GM18505 (cell line): ENCODE results near the gene SLC1A1.
A peak's percentile ranks its signal among the peaks of the same experiment; 100 is the strongest.

Source experiments
- ATAC-seq: cut with Tn5 transposase; IDR thresholded peaks from one replicate; pipeline ENCODE4 v1.9.1; 2021; ENCODE audit not compliant: unreplicated experiment
- POLR2A ChIP-seq: IDR thresholded peaks from 4 replicates; pipeline ENCODE4 v1.6.1; 2011; ENCODE audit warnings: borderline replicate concordance; ENCODE audit not compliant: insufficient read depth, insufficient read length; ENCODE audit errors: extremely low read depth

SLC1A1 gene

DNA sequence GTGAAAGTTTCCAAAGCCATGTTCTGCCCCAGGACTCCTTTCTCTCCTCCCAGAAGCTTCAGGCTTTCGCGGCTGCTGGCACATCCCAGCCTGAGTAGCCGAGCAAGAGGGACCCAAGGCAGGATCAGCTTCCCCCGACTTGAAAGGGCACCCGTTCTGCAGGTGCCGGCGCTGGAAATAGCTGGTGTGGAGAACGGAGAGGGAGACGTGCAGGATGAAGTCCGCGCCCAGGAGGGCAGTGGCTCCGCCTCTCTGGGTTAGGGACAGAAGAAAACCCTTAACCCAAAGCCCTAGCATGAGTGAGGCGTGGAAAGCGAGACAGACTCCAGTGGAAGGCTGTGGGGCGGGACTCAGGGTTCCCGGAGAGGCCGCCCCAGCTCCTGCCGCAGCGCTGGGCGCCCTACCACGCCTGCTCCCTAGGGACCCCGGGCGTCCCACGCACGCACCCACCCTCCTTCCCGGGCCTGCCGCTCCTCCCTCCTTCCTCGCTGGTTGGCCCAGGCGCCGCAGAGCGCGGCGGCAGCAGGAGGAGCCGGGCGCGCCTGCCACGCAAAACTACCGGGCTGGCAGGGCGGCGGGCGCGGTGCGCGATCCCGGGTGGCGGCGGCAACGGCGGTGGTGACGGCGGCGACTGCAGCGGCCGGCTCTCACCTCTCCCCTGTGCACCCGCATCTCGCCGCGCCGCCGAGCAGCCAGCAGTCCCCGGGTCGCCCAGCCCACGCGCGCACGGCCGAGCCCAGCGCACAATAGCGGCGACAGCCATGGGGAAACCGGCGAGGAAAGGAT, at the start of gene SLC1A1:
TSS of gene SLC1A1 (plus strand) at position 550 of the 786 bp plus-strand sequence. CDS start at position 762, 212 bp downstream.
- ATAC-seq = peak; percentile 76
- peak; percentile 76 for TF ChIP-seq POLR2A

DNA sequence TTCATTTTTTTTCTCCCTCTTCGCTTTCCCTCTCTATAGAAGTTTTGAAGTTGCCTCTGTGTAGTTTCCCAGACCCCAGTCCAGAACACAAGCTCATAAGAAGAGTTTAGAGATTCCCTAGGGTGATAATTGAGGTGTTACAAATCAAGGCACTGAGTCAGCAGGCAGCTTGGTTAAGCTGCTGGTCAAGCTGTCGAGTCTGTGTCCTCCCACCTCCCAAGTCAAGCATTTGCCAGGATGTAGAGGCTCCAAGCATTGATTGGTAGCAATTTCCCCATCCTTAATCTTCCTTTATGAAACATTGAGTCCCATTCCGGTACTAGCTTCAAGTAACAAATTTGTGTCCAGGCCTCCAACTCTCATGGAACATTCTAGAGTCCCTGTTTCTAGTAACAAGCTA, 47.5 kb upstream of the SLC1A1 start:
- ATAC-seq = no peak
- TF ChIP-seq POLR2A = no peak

DNA sequence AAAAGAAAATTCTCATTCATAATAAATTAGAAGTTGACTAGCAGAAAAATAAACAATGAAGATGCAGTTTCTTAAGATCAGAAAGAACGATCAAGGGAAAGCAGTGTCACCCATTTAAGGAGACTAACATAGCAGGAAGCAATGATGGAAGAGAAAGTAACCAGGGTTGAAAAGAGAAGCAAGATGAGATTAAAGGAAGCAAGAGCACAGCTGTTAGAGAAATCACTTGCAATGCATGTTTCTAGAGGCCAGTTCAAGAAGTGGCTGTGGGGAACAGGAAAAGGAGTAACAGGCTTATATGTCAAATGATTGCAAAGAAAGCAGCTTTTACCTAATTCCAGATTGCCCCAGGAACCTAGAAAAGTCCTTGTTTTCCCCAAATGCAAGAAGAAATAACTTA, 46.8 kb upstream of the SLC1A1 start:
- no peak for TF ChIP-seq POLR2A

DNA sequence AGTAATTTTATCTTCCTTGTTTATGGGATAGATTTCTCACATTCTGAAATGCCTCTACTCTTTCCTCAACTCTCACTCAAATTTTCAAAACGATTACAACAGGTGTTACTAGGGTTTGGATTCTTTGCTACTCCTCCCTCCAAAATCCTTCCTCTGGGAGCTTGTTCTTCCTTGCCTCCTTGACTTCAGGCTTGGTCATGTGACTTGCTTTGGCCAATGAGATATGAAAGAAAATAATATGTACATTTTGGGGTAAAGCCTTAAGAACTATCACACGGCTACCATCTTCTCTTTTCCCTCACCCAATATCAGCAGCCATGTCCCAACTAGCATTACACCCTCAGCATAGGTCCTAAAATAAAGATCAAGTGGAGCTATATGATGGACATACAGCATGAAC, 28.8 kb upstream of the SLC1A1 start:
- no peak for TF ChIP-seq POLR2A
- ATAC-seq = no peak

More for the DNA sequence above, 46.8 kb upstream of the SLC1A1 start:
- ATAC-seq = no peak

DNA sequence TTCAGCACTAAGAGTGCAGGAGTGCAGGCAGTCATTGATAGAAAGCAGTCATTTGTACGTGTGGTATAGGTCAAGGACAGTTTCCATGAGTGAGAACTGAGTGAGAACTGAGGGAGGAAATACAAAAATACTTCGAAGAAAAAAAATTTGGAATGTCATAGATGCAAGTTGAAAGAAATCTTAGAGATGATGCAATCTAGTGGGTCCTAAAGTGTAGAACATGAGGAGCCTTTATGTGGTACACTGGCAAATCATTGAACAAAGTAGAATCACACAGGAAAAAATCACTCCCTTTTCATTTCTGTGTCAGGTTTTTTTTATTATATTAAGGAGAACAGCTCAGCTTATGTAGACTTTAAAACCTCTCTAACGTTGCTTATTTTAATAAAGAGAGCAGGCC, 26.4 kb upstream of the SLC1A1 start:
- TF ChIP-seq POLR2A = no peak
- ATAC-seq = no peak

DNA sequence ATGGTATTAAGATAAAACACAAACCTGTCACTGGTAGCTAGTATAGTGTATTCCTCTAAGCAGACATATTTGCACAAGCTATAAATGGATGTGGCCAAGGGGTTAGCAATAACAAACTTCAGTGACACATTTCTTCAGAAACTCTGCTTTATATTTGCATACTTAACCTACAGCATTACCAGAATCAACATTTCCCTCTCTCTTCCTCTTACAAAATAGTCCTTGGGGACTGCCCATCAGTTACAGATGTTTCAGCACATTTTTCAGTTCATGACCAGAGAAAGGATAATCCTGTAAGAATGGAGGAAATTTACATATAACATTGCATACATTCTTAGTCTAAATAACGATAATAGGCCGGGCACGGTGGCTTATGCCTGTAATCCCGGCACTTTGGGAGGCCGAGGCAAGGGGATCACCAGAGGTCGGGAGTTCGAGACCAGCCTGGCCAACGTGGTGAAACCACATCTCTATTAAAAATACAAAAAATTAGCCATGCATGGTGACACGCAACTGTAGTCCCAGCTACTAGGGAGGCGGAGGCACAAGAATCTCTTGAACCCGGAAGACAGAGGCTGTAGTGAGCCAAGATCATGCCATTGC, 25.3 kb upstream of the SLC1A1 start:
- no peak for TF ChIP-seq POLR2A
- ATAC-seq = peak; percentile 95

DNA sequence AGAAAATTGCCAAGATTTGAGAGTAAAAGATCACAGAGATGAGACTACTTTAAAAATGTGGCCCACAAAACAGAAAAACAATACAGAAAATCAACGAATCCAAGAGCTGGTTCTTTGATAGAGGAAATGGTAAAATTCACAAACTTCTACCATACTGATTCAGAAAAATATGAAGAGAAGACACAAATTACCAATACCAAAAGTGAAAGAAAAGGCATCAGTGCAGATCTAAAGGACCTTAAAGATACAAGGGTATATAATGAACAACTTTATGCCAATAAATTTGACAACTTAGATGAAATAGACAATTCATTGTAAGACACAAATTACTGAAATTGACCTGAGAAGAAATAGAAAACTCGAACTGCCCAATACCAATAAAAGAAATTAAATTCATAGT, 24.4 kb upstream of the SLC1A1 start:
- no peak for ATAC-seq
- TF ChIP-seq POLR2A = no peak

DNA sequence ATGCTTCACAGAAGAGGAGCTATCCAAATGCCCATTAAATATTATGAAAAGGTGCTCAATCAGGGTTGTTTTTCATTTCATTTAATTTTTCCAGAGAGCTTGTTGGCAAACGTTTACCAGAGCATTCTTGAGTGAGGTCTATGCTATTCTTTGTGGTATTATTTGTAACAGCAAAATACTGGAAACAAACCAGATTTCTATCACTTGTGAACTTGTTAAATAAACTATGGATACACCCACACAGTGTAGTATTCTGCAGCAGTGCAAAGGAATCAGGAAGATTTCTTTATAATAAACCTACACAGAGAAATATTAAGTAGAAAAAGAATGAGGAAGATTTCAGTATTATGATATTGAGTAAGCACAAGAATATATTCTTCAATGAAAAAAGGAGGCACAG, 15.0 kb upstream of the SLC1A1 start:
- TF ChIP-seq POLR2A = no peak
- ATAC-seq = no peak

DNA sequence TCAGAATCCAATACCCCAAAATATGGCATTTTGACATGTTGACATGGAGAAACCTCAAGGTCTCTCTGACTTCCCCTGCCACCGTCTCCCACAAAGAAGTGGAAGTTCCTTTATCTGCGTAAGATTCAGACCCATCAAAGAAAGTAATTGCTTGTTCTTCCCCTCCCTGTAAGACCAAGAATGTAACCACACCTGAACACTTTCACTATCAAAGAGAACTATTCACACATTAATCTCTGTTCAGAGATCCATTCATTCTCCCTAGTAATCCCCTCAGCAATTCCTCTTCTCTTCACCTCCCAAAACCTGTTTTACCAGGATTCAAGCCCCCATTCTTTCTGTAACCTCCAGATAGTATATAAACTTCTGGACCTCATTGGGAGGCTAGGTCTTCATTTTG, 4.1 kb upstream of the SLC1A1 start:
- no peak for ATAC-seq
- no peak for TF ChIP-seq POLR2A

DNA sequence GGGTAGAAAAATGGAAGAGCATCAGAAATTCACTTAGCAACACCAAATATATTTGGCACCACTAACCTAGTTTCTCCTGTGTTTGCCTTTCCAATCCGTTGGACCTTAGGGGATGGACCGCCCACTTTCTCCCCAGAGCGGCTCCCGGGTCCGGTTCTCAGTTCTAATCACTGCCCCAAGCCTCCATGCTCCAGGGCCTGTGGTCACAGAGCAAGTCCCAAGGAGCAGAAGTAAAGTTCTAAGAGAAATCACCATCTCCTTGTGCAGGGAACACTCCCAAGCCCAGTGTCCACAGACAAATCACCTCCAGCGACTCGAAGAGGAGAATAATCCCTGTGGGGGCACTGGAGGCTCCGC, 728 bp upstream of the SLC1A1 start:
- peak; percentile 1 for ATAC-seq
- no peak for TF ChIP-seq POLR2A

DNA sequence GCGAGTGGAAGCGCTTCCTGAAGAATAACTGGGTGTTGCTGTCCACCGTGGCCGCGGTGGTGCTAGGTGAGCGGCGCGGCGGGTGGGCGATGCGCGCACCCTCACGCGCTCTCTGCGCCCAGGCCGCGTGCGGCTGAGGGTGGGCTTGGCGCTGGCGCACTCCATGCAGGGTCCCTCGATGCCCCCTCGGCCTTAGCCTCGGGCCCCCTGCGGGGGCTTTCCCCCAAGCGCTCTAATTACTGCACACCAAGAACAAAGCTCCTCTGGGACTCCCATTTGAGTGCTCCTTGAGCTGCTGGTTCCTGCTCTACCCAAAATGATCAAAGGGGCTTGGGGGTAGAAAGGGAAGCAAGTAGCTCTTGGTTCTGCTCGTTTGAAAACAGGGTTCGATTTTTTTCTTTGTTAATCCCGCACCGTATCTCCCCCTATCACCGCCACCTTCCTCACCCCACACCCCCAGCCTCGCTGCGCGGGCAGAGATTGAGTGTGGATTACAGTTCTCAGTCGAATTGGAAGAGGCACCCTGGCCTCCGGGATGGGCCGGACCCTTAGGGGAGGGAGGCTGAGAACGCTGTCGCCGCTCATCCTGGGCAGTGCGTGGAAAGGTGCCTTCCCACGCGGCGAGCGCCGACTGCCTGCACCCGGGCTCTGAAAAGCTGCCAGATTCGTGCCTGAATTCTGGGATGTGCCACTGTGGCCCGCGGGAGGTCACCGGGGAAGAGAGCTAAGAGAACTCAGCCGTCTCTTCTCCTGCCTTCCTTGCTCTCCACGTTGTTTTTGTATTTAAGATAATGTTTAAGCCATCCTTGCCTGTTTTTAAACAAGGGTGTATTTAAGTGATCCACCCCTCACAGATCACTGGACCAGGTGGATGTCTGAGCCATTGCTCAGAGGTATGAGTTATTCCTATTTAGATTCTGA, 697 bp downstream of the SLC1A1 start:
- no peak for ATAC-seq
- no peak for TF ChIP-seq POLR2A

DNA sequence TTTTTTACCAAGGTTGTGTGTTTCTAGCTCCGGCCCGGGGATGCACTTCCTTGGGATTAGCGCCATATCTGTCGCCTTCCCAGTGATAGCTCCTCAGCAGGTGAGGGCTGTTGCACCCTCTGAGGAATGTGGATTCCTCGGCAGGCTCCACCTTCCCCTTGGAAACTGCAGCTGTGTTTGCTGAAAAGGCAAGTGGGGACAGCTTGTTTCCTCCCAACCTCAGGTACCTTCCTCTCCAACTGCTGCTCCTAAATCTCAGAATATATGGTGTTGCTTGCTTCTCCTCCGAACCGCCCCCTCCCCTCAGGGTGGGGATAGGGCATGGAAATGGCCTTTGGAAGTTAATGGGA, 1.3 kb downstream of the SLC1A1 start:
- ATAC-seq = no peak
- no peak for TF ChIP-seq POLR2A

DNA sequence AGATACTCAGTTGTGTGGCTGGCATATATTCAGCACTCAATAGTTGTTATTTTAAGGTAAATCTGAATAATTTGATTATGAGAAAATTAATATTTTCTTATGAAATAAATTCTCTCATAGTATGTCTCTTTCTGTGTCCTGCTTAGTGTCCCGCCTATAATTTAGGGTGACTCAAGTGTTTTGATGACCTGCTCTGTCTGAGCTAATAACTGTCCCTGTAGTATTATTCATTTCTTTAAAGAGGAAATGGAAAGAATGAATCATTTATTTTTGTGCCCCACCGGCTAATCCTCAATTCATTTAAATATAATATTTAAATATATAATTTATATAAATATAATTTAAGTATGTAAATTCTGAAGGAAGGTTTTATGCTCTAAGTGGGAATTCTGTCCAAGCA, 4.1 kb downstream of the SLC1A1 start:
- TF ChIP-seq POLR2A = no peak
- ATAC-seq = no peak

DNA sequence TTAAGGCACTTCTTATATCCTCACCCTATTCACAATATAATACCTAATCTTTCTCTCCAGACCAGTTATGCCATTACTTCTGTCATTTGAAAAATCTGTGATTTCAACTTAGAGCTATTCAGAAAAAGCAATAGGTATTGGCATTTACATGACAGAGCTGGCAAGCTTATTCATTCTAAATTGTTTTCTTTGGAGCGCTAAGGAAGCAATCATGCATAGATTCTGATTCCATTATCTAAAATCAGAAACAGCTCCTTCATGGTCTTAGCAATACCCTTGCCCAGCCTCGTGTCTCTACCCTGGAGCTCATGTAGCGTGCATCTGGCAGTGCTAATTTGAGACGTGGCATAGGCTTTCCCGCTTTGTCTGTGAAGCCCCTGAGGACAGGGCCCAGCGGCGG, 4.5 kb downstream of the SLC1A1 start:
- no peak for ATAC-seq

DNA sequence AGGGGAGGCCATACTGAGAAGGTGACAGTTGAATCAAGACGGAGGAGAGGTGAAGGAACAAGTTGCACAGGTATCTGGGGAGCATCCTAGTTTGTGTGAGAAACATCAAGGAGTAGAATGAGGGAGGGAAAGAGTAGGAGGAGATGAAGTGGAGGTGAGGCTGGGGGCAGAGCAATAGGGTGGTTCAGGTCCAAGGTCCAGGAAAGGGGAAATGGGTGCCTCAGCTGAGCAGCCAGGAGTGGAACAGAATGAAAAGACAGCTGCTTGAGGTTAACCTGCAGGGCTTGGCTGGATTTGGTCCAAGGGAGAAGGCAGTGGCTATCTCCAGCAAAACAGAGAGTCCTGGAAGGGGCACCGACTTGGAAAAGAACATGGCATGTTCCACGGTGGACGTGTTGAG, 5.3 kb downstream of the SLC1A1 start:
- no peak for TF ChIP-seq POLR2A
- ATAC-seq = no peak

More for the DNA sequence above, 4.5 kb downstream of the SLC1A1 start:
- TF ChIP-seq POLR2A = no peak

DNA sequence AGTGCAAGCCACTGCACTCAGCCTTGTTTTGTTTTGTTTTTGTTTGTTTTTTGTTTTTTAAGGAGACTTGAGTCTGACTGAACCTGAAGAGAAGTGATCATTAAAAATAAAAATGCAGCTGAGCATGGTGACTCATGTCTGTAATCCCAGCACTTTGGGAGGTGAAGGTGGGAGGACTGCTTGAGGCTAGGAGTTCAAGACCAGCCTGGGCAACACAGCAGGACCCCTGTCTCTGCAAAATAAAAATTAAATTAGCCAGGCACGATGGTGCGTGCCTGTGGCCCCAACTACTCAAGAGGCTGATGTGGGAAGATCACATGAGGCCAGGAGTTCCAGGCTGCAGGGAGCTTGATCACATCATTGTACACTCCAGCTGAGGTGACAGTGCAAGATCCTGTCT, 6.2 kb downstream of the SLC1A1 start:
- no peak for ATAC-seq

More for the DNA sequence above, 6.2 kb downstream of the SLC1A1 start:
- no peak for TF ChIP-seq POLR2A
